Prostate gland (tissue), 2 donors: ENCODE measurements around the gene RFXANK. TPM values are rescaled to one million over a fixed set of nuclear protein-coding genes. Genes with fewer than 3 reads are reported as not detected.

ENCODE experiments used
- DNase-seq: peaks from one replicate; pipeline ENCODE4 v3.0.0-alpha.2; 2019; ENCODE audit warnings: low spot score
- H3K27ac ChIP-seq, 2 donors: fragments of 200-600 bp; sonication (generic); 2 replicates each; pipeline ENCODE4 v1.5.1; 2017 to 2019
- H3K27me3 ChIP-seq: fragments of 200-600 bp; sonication (generic); replicated peaks from 2 replicates; pipeline ENCODE4 v1.5.1; 2019; ENCODE audit not compliant: insufficient read depth
- H3K36me3 ChIP-seq, 2 donors: fragments of 200-600 bp; sonication (generic); 1 replicate in 1 of 2; 2 replicates in 1 of 2; pipeline versions ENCODE4 v1.5.1 to v1.8.1; 2017 to 2019
- H3K4me1 ChIP-seq: fragments of 200-600 bp; sonication (generic); replicated peaks from 2 replicates; pipeline ENCODE4 v1.5.1; 2019
- H3K4me3 ChIP-seq, 2 donors: fragments of 200-600 bp; sonication (generic); 2 replicates each; pipeline ENCODE4 v1.5.1; 2017 to 2019
- H3K9me3 ChIP-seq: fragments of 200-600 bp; sonication (generic); 2 replicates; pipeline ENCODE4 v1.5.1; 2017
- CTCF ChIP-seq, 4 experiments: fragments of 200-600 bp in 2 of 4; fragments of 450-650 bp in 2 of 4; sonication (generic) in 2 of 4; IDR thresholded peaks; 1 replicate in 3 of 4; 2 replicates in 1 of 4; pipeline ENCODE4 v1.5.1; 2016 to 2019; ENCODE audit warnings: antibody characterized with exemption in 4 of 4, mild to moderate bottlenecking in 2 of 4, moderate library complexity in 2 of 4
- POLR2A ChIP-seq: fragments of 450-650 bp; IDR thresholded peaks from one replicate; pipeline ENCODE4 v1.6.1; 2016; ENCODE audit warnings: antibody characterized with exemption, mild to moderate bottlenecking
- POLR2AphosphoS5 ChIP-seq: sonication (generic); formaldehyde crosslinking; IDR thresholded peaks from one replicate; pipeline ENCODE4 v1.6.1; 2017; ENCODE audit warnings: antibody characterized with exemption
- WGBS: methylation state at CpG from one replicate; pipeline ENCODE4 v1.1.5; 2018; 5-methylcytosine and 5-hydroxymethylcytosine counted together
- intact Hi-C: fragments of 100-400 bp; cut with DNase I; formaldehyde crosslinking; loops from one replicate; pipeline ENCODE4 v1.14.2; 2022
- small RNA-seq, 2 donors: library from RNA; depleted of rRNA; stranded (forward); fragments of <200 nt; gene quantifications; one replicate each; pipeline ENCODE3, GENCODE V24; 2016
- total RNA-seq, 2 donors: library from RNA; depleted of rRNA; stranded (reverse); fragments of >200 nt; gene quantifications; one replicate each; pipeline ENCODE4 v1.1.0, GENCODE V29; 2016

RFXANK gene
- total RNA-seq, 2 donors from 2014 or later, result 44.2 to 46.3 TPM

DNA sequence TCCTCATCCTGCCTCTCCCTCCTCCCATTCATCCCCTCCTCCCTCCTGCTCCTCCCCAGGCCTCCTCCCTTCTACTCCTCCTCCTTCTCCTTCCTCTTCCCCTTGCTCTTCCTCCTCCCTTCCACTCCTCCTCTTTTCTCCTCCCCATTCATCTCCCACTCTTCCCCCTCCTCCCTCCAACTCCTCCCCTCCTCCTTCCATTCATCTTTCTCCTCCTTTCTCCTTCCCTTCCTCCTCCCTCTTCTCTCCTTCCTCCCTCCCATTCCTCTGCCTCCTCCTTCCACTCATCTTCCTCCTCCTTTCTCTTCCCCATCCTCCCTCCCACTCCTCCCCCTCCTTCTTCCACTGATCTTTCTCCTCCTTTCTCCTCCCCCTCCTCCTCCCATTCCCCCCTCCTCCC lies 47.6 kb downstream of the RFXANK start:
- Histone ChIP-seq H3K27me3 (peaks cover 4% of the 10 kb centered on the region), H3K9me3 (no peaks in the 10 kb centered on the region), H3K27ac (no peak overlapping the region), H3K36me3 (no peaks in the 10 kb centered on the region), H3K4me3 (no peak overlapping the region), H3K4me1 (no peaks in the 10 kb centered on the region)
- DNase-seq, result no peak
- intact Hi-C loops, result no loop called here
- no peak for TF ChIP-seq POLR2A
- TF ChIP-seq CTCF (IDR thresholded peaks at IDR 0.05), result no peak
- TF ChIP-seq POLR2AphosphoS5, result no peak

DNA sequence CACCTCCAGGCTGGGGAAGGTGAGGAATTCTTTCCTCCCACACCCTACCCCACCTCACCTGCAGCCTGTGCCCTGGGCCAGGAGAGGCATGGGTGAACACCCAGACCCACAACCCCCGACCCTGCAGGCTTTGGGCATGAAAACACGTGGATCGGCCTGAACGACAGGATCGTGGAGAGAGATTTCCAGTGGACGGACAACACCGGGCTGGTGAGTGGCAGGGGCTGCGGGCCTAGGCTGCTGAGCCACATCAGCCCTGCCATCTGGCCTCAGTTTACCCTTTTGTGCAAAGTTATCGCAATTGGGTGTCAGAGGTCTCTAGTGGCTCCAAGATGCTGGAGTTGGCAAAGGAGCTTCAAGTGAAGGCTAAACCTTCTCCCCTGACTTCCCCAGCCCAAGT lies 48.4 kb downstream of the RFXANK start:
- Histone ChIP-seq H3K9me3 (no peaks in the 10 kb centered on the region), H3K27me3 (peaks cover 4% of the 10 kb centered on the region), H3K27ac (no peak overlapping the region), H3K36me3 (no peaks in the 10 kb centered on the region), H3K4me3 (no peak overlapping the region), H3K4me1 (no peaks in the 10 kb centered on the region)
- WGBS, result 62% methylated on average over 9 of the region's 9 CpGs
- DNase-seq, result no peak
- intact Hi-C loops, result no loop called here
- TF ChIP-seq POLR2AphosphoS5 (no peak), POLR2A (no peak), CTCF (IDR thresholded peaks at IDR 0.05) (no peak)

DNA sequence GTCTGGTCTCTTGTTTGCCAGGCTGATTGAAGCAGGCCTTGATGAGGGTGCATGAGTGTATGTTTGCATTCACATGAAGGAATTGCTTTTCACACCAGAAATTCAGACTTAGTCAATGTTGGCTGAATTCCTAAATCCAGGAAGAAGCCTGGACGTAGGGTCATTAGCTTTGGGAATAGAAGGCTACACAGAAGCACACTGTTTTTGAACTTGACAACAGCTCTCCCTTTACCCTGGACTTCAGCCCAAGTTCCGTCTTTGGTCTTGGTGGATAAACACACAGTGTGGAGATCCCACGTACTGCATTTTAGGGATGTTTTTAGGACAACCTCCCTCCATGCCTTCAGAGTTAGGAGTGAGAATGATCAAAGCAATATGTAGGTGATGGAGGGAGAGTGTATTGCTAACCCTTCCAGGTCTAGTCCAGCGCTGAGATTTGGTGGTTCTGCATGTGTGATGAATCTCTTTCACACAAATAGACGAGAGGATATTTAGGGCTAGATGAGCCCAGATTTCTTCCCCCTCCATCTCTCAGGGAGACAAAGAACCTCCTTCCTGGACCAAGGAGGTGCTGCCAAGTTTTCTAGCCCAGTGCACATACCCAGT lies 58.2 kb downstream of the RFXANK start:
- H3K27me3 ChIP-seq, result peaks cover 3% of the 10 kb centered on the region
- 41% methylated on average over 5 of the region's 5 CpGs for WGBS

More for the DNA sequence above, 58.2 kb downstream of the RFXANK start:
- Histone ChIP-seq H3K9me3 (no peaks in the 10 kb centered on the region), H3K36me3 (no peaks in the 10 kb centered on the region), H3K4me3 (no peak overlapping the region), H3K4me1 (no peaks in the 10 kb centered on the region), H3K27ac (no peak overlapping the region)
- intact Hi-C loops, result no loop called here
- TF ChIP-seq POLR2A, result no peak
- DNase-seq, result no peak

Small RNA genes lying within 50 kb of the gene (small RNA-seq; reads per million reads assigned to genes)
- 0 reads per million in 2 donors for gene RNU6-1028P

Other genes with a start within 250 kb of the RFXANK start
- gene SUGP2, start 158.7 kb upstream of the RFXANK start, total RNA-seq, result 10 to 100 TPM; 41.8 to 99.6 TPM
- 10 to 100 TPM; 36.1 to 43.3 TPM for gene ARMC6, start 158.7 kb upstream of the RFXANK start, total RNA-seq
- gene SLC25A42, start 128.3 kb upstream of the RFXANK start, total RNA-seq, result 10 to 100 TPM; 11.5 to 18.6 TPM
- gene TMEM161A, start 53.8 kb upstream of the RFXANK start, total RNA-seq, result 10 to 100 TPM; 24.0 to 40.9 TPM
- not detected for gene MEF2B, start 22.0 kb upstream of the RFXANK start, total RNA-seq
- gene BORCS8, start 106 bp upstream of the RFXANK start, total RNA-seq, result 10 to 100 TPM; 18.0 to 26.9 TPM
- gene NR2C2AP, start 11.2 kb downstream of the RFXANK start, total RNA-seq, result 10 to 100 TPM; 12.8 to 13.2 TPM
- gene NCAN, start 19.7 kb downstream of the RFXANK start, total RNA-seq, result 1 to 10 TPM in 1 of 2 donors, not detected in 1; 1.2 TPM
- 1 to 10 TPM in 1 of 2 donors, not detected in 1; 3.4 TPM for gene TM6SF2, start 81.0 kb downstream of the RFXANK start, total RNA-seq
- gene SUGP1, start 128.3 kb downstream of the RFXANK start, total RNA-seq, result 10 to 100 TPM; 51.1 to 53.5 TPM
- gene MAU2, start 128.6 kb downstream of the RFXANK start, total RNA-seq, result 100 to 1,000 TPM in 1 of 2 donors, 10 to 100 TPM in 1; 52.5 to 106 TPM
- gene GATAD2A, start 213.4 kb downstream of the RFXANK start, total RNA-seq, result 100 to 1,000 TPM in 1 of 2 donors, 10 to 100 TPM in 1; 41.7 to 138 TPM